Kidney epithelial cell (primary cell): Measurements from ENCODE around the gene SPAG5. TPM values are rescaled to one million over a fixed set of nuclear protein-coding genes. Genes with fewer than 3 reads are reported as not detected.
"Not testable (repeated sequence)": the region's sequence is repeated elsewhere in the genome, so short reads cannot be mapped to it uniquely, and the experiment has no call there.

Experiments used
- DNase-seq: peaks from one replicate; pipeline ENCODE4 v3.0.0-alpha.2; 2010; ENCODE audit warnings: low read depth
- H3K27me3 ChIP-seq: 2 replicates; pipeline ENCODE4 v1.6.0; 2011; ENCODE audit warnings: low read length; ENCODE audit not compliant: control insufficient read depth, insufficient read depth
- H3K36me3 ChIP-seq: 2 replicates; pipeline ENCODE4 v1.5.1; 2011; ENCODE audit warnings: low read length; ENCODE audit not compliant: control insufficient read depth, insufficient read depth
- H3K4me3 ChIP-seq: 2 replicates; pipeline ENCODE4 v1.5.1; 2011; ENCODE audit warnings: low read depth, mild to moderate bottlenecking, control low read depth, low read length
- CTCF ChIP-seq: IDR thresholded peaks from 2 replicates; pipeline ENCODE4 v1.5.1; 2011; ENCODE audit warnings: mild to moderate bottlenecking, moderate library complexity, low read length, control low read depth, inconsistent platforms; ENCODE audit not compliant: insufficient read depth, poor library complexity, severe bottlenecking
- total RNA-seq: library from RNA; depleted of rRNA; stranded (reverse); fragments of >200 nt; gene quantifications from 2 replicates; pipeline ENCODE4 v1.2.3, GENCODE V29; 2015

SPAG5 gene
- total RNA-seq, 1 donor from 2014 or later, result 9.7 TPM

GRCh38 chr17:28613931-28614381 lies 15.1 kb upstream of the SPAG5 start, which contains the start of gene RSKR:
TSS of gene RSKR (minus strand) at chr17:28614185. CDS start at chr17:28614161, 24 bp downstream.
- H3K4me3 ChIP-seq, result no peak within 1 kb of the TSS
- DNase-seq, result no peak
- H3K27me3 ChIP-seq, result no peaks in the 10 kb centered on the region
- no peak for TF ChIP-seq CTCF
- H3K36me3 ChIP-seq, result peaks cover 1% of the 10 kb centered on the region

- no peak for DNase-seq
- TF ChIP-seq CTCF, result peak; percentile 77
- Histone ChIP-seq H3K4me3 (no peak overlapping the region), H3K36me3 (peaks cover 1% of the 10 kb centered on the region), H3K27me3 (no peaks in the 10 kb centered on the region)
These were observed 14.4 kb upstream of the SPAG5 start for GRCh38 chr17:28612936-28613872.

GRCh38 chr17:28612531-28612930 lies 13.7 kb upstream of the SPAG5 start:
- Histone ChIP-seq H3K27me3 (no peaks in the 10 kb centered on the region), H3K36me3 (peaks cover 1% of the 10 kb centered on the region), H3K4me3 (no peak overlapping the region)
- DNase-seq, result no peak
- no peak for TF ChIP-seq CTCF

GRCh38 chr17:28610376-28610775 lies 11.6 kb upstream of the SPAG5 start:
- no peak for TF ChIP-seq CTCF
- H3K36me3 ChIP-seq, result peaks cover 1% of the 10 kb centered on the region
- H3K4me3 ChIP-seq, result no peak overlapping the region
- DNase-seq, result no peak
- no peaks in the 10 kb centered on the region for H3K27me3 ChIP-seq

- not testable (repeated sequence) for DNase-seq, H3K4me3 ChIP-seq, H3K27me3 ChIP-seq, H3K36me3 ChIP-seq
These were observed 5.2 kb upstream of the SPAG5 start for GRCh38 chr17:28604031-28604430.

- no peak for TF ChIP-seq CTCF
- no peak for DNase-seq
- H3K27me3 ChIP-seq, result no peaks in the 10 kb centered on the region
- H3K36me3 ChIP-seq, result no peaks in the 10 kb centered on the region
- H3K4me3 ChIP-seq, result peak overlapping the region; percentile 69
These were observed 723 bp upstream of the SPAG5 start for GRCh38 chr17:28599311-28600184.
